Tibial nerve (tissue), 4 donors: Measurements from ENCODE around the gene CDC42BPB. TPM values are rescaled to one million over a fixed set of nuclear protein-coding genes. Genes with fewer than 3 reads are reported as not detected.

Source experiments
- DNase-seq, 2 donors: peaks; one replicate each; pipeline ENCODE4 v3.0.0-alpha.2; 2019; ENCODE audit warnings: low spot score in 2 of 2
- H3K27ac ChIP-seq, 4 donors: fragments of 200-600 bp; sonication (generic) in 3 of 4; one replicate each; pipeline ENCODE4 v1.5.1; 2017 to 2019; ENCODE audit warnings: mild to moderate bottlenecking in 1 of 4
- H3K27me3 ChIP-seq, 2 donors: fragments of 200-600 bp; sonication (generic) in 1 of 2; one replicate each; pipeline versions ENCODE4 v1.5.1 to v1.6.0; 2017 to 2019
- H3K36me3 ChIP-seq, 3 donors: fragments of 200-600 bp; sonication (generic); one replicate each; pipeline ENCODE4 v1.5.1; 2018 to 2019
- H3K4me1 ChIP-seq, 4 donors: fragments of 200-600 bp; sonication (generic) in 3 of 4; one replicate each; pipeline ENCODE4 v1.5.1; 2017 to 2019
- H3K4me3 ChIP-seq, 4 donors: fragments of 200-600 bp; sonication (generic) in 3 of 4; one replicate each; pipeline ENCODE4 v1.5.1; 2017 to 2019; ENCODE audit warnings: mild to moderate bottlenecking in 1 of 4, moderate library complexity in 1 of 4
- H3K9me3 ChIP-seq, 4 donors: fragments of 200-600 bp; sonication (generic) in 3 of 4; one replicate each; pipeline ENCODE4 v1.5.1; 2017 to 2019
- EP300 ChIP-seq, 2 donors: sonication (generic); formaldehyde crosslinking; IDR thresholded peaks; one replicate each; pipeline ENCODE4 v1.6.1; 2017; ENCODE audit warnings: antibody characterized with exemption in 2 of 2, mild to moderate bottlenecking in 1 of 2
- POLR2A ChIP-seq, 2 donors: fragments of 450-650 bp; IDR thresholded peaks; one replicate each; pipeline ENCODE4 v1.6.1; 2017; ENCODE audit warnings: antibody characterized with exemption in 2 of 2, mild to moderate bottlenecking in 2 of 2, moderate library complexity in 2 of 2
- WGBS, 2 donors: methylation state at CpG; one replicate each; pipeline ENCODE4 v1.1.5; 2018; 5-methylcytosine and 5-hydroxymethylcytosine counted together
- total RNA-seq, 4 donors: library from RNA; depleted of rRNA; stranded (reverse); fragments of >200 nt; gene quantifications; one replicate each; pipeline ENCODE4 v1.1.0, GENCODE V29; 2016
- TF ChIP-seq, protein P1 (sequence below), 5 experiments: fragments of 200-600 bp in 3 of 5; fragments of 450-650 bp in 2 of 5; sonication (generic) in 3 of 5; IDR thresholded peaks; one replicate each; pipeline ENCODE4 v1.5.1; 2016 to 2019; ENCODE audit warnings: antibody characterized with exemption in 5 of 5, mild to moderate bottlenecking in 3 of 5, moderate library complexity in 2 of 5

CDC42BPB gene
- total RNA-seq, 4 donors from 2014 or later = 115 to 172 (median 134) TPM

GRCh38 chr14:102911541-102911951 lies 145.8 kb downstream of the CDC42BPB start:
- H3K27me3 ChIP-seq = no peaks in the 10 kb centered on the region
- peaks cover 0 to 43% (median 0%) of the 10 kb centered on the region in 3 donors for H3K36me3 ChIP-seq
- TF ChIP-seq, protein P1, sequence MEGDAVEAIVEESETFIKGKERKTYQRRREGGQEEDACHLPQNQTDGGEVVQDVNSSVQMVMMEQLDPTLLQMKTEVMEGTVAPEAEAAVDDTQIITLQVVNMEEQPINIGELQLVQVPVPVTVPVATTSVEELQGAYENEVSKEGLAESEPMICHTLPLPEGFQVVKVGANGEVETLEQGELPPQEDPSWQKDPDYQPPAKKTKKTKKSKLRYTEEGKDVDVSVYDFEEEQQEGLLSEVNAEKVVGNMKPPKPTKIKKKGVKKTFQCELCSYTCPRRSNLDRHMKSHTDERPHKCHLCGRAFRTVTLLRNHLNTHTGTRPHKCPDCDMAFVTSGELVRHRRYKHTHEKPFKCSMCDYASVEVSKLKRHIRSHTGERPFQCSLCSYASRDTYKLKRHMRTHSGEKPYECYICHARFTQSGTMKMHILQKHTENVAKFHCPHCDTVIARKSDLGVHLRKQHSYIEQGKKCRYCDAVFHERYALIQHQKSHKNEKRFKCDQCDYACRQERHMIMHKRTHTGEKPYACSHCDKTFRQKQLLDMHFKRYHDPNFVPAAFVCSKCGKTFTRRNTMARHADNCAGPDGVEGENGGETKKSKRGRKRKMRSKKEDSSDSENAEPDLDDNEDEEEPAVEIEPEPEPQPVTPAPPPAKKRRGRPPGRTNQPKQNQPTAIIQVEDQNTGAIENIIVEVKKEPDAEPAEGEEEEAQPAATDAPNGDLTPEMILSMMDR (IDR thresholded peaks at IDR 0.05) = no peak
- no peak for TF ChIP-seq POLR2A (IDR thresholded peaks at IDR 0.05)
- TF ChIP-seq EP300 (IDR thresholded peaks at IDR 0.05) = no peak
- no peak overlapping the region for H3K4me3 ChIP-seq
- no peak for DNase-seq
- H3K27ac ChIP-seq = no peak overlapping the region
- H3K4me1 ChIP-seq = no peaks in the 10 kb centered on the region
- H3K9me3 ChIP-seq = no peaks in the 10 kb centered on the region
- 71 to 76% methylated on average over 18 to 19 of the region's 19 CpGs for WGBS, 2 donors

DNA sequence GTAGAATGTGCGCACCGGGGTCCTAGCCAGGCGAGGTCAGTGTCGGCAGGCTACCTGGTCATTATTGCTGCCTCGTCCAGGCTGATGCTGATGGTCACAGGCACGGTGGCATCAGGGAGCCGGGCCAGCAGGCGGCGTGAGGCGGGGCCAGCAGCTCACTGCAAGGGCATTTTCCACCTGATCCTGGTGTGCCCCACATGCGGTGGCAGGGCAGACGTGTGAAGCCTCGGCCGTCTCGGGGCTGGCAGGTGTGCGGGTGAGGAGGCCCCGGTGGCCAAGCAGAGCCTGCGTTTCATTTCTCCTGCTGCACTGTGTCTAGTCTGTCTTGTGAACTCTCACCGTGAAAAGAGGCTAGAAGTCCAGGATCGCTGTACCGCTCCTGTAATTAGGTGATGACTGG lies 146.9 kb downstream of the CDC42BPB start:
- Histone ChIP-seq H3K4me3 (no peak overlapping the region), H3K9me3 (no peaks in the 10 kb centered on the region), H3K27me3 (no peaks in the 10 kb centered on the region), H3K4me1 (no peaks in the 10 kb centered on the region), H3K27ac (no peak overlapping the region), H3K36me3 (peaks cover 0 to 52% (median 0%) of the 10 kb centered on the region in 3 donors)
- TF ChIP-seq POLR2A (IDR thresholded peaks at IDR 0.05) (no peak), EP300 (IDR thresholded peaks at IDR 0.05) (no peak)
- TF ChIP-seq, protein P1 (IDR thresholded peaks at IDR 0.05) = no peak
- 85 to 91% methylated on average over 19 to 21 of the region's 21 CpGs for WGBS, 2 donors
- no peak for DNase-seq

DNA sequence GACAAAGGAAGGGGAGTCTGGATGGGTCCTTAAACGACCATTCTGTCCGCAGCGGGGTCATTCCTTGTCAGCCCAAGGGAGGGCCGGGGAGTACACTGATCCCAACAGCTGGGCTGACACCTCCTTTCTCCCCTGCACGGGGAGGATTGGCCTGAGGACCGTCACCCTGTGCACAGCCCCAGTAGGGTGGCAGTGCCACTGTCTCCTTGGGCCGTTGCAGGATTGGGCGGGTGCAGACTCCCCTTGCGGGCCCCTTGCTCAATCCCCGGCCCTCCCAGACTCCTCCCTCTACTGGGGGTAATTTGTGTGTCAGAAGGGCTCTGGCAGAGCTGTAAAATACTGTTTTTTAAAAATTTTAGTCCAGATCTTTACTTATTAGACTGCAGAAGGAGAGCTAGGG lies 147.4 kb downstream of the CDC42BPB start:
- H3K27ac ChIP-seq = no peak overlapping the region
- DNase-seq = no peak
- WGBS, 2 donors = 84 to 89% methylated on average over 9 of the region's 10 CpGs
- no peaks in the 10 kb centered on the region for H3K4me1 ChIP-seq
- no peaks in the 10 kb centered on the region for H3K27me3 ChIP-seq
- no peaks in the 10 kb centered on the region for H3K9me3 ChIP-seq
- H3K4me3 ChIP-seq = no peak overlapping the region
- H3K36me3 ChIP-seq = peaks cover 0 to 57% (median 0%) of the 10 kb centered on the region in 3 donors
- TF ChIP-seq, protein P1 (IDR thresholded peaks at IDR 0.05) = no peak
- TF ChIP-seq EP300 (IDR thresholded peaks at IDR 0.05) = no peak
- TF ChIP-seq POLR2A (IDR thresholded peaks at IDR 0.05) = no peak

DNA sequence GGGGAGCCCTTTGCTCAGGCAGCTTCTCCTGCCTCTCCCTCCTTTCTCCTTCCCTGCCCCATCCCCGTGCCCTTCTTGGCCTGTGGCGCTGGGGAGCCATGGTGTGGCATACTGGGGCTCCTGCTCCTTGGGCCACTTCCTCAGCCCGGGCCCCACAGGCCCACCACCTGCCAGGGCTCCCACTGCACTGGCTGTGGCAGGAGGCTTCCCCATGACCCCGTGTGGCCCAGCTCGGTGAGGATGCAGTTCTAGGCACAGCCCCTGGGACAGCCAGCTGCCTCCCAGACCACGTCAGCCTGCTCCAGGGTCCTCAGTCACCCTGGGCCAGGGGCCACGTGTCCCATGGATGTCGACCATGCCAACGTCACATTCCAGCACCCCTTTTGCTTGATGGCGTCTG lies 147.9 kb downstream of the CDC42BPB start:
- peaks cover 0 to 60% (median 0%) of the 10 kb centered on the region in 3 donors for H3K36me3 ChIP-seq

DNA sequence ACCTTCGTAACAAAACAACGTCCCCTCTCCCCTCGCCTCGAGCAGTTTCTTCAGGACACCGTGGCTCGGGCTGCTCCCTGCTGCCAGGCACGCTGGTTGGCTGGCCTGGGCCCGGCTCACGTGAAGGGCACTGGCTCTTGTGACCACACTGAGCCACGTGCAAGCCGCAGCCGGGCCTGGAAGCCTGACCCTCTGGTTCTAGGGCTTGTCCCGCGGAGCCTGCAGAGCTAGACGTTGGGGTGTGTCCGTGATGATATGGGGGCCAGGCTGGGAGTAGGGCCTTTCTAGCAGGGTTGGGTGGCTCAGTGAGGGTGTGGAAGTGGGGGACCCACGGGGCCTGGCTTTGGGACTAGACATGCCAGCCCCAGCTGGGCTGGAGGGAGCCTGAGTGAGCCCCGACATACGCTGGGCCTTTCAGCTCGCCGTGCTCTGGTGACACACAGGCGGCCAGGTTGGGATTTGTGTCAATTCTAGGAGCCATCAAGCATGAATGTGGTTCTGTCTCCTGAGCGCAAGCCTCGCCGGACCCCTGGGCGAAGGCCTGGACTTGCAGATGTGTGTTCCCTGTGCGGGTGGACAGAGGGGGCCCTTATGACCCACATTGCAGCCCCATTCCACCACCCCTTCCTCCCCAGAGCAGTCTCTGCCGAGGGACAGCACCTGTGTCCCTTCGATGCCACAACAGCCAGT lies 148.4 kb downstream of the CDC42BPB start:
- Histone ChIP-seq H3K4me3 (no peak overlapping the region), H3K27ac (no peak overlapping the region), H3K27me3 (no peaks in the 10 kb centered on the region), H3K9me3 (no peaks in the 10 kb centered on the region), H3K4me1 (no peaks in the 10 kb centered on the region), H3K36me3 (peaks cover 0 to 65% (median 0%) of the 10 kb centered on the region in 3 donors)
- whole genome bisulfite sequencing, 2 donors = 92 to 94% methylated on average over 16 to 19 of the region's 29 CpGs
- TF ChIP-seq EP300 (IDR thresholded peaks at IDR 0.05) (no peak), POLR2A (IDR thresholded peaks at IDR 0.05) (no peak)
- TF ChIP-seq, protein P1 (IDR thresholded peaks at IDR 0.05) = no peak
- no peak for DNase-seq

More for the DNA sequence above, 147.9 kb downstream of the CDC42BPB start:
- Histone ChIP-seq H3K9me3 (no peaks in the 10 kb centered on the region), H3K4me1 (no peaks in the 10 kb centered on the region), H3K27ac (no peak overlapping the region), H3K4me3 (no peak overlapping the region), H3K27me3 (no peaks in the 10 kb centered on the region)
- TF ChIP-seq, protein P1 (IDR thresholded peaks at IDR 0.05) = no peak
- no peak for TF ChIP-seq POLR2A (IDR thresholded peaks at IDR 0.05)
- TF ChIP-seq EP300 (IDR thresholded peaks at IDR 0.05) = no peak
- WGBS, 2 donors = 88 to 91% methylated on average over 9 to 10 of the region's 10 CpGs
- no peak for DNase-seq
